Skeletal muscle tissue (tissue), 4 donors: Measurements from ENCODE around the gene UCKL1. TPM values are rescaled to one million over a fixed set of nuclear protein-coding genes. Genes with fewer than 3 reads are reported as not detected.
"Not testable (repeated sequence)": the region's sequence is repeated elsewhere in the genome, so short reads cannot be mapped to it uniquely, and the experiment has no call there.

Experiments
- H3K27ac ChIP-seq: one replicate; pipeline ENCODE4 v1.7.0; 2013; ENCODE audit warnings: mild to moderate bottlenecking, low read depth, low read length, inconsistent platforms
- H3K27me3 ChIP-seq, 3 donors: one replicate each; pipeline ENCODE4 v1.7.0; 2013; ENCODE audit warnings: low read length in 3 of 3; ENCODE audit not compliant: control insufficient read depth in 3 of 3, insufficient read depth in 3 of 3
- H3K36me3 ChIP-seq, 3 donors: one replicate each; pipeline ENCODE4 v1.7.0; 2013; ENCODE audit warnings: low read length in 3 of 3; ENCODE audit not compliant: control insufficient read depth in 3 of 3, insufficient read depth in 3 of 3
- H3K4me1 ChIP-seq, 3 donors: one replicate each; pipeline ENCODE4 v1.7.0; 2013; ENCODE audit warnings: low read length in 3 of 3, mild to moderate bottlenecking in 3 of 3; ENCODE audit not compliant: control insufficient read depth in 3 of 3, insufficient read depth in 3 of 3
- H3K4me3 ChIP-seq, 3 donors: one replicate each; pipeline ENCODE4 v1.7.0; 2013; ENCODE audit warnings: low read length in 3 of 3
- H3K9ac ChIP-seq, 3 donors: one replicate each; pipeline ENCODE4 v1.7.0; 2013; ENCODE audit warnings: low read length in 3 of 3, mild to moderate bottlenecking in 3 of 3, moderate library complexity in 2 of 3, low read depth in 1 of 3
- H3K9me3 ChIP-seq, 3 donors: one replicate each; pipeline ENCODE4 v1.7.0; 2013; ENCODE audit warnings: low read length in 3 of 3; ENCODE audit not compliant: control insufficient read depth in 3 of 3
- total RNA-seq: library from RNA; depleted of rRNA; stranded (reverse); fragments of >200 nt; gene quantifications from one replicate; pipeline ENCODE4 v1.2.3, GENCODE V29; 2014
- donor health status: Osteomylitis.

The UCKL1 gene
- total RNA-seq, 1 donor from 2014 or later: 15.7 TPM

GRCh38 chr20:63966944-63967322 lies 10.7 kb upstream of the UCKL1 start:
- no peaks in the 10 kb centered on the region for H3K9me3 ChIP-seq
- peaks cover 14 to 15% (median 14%) of the 10 kb centered on the region in 3 donors for H3K4me1 ChIP-seq

DNA sequence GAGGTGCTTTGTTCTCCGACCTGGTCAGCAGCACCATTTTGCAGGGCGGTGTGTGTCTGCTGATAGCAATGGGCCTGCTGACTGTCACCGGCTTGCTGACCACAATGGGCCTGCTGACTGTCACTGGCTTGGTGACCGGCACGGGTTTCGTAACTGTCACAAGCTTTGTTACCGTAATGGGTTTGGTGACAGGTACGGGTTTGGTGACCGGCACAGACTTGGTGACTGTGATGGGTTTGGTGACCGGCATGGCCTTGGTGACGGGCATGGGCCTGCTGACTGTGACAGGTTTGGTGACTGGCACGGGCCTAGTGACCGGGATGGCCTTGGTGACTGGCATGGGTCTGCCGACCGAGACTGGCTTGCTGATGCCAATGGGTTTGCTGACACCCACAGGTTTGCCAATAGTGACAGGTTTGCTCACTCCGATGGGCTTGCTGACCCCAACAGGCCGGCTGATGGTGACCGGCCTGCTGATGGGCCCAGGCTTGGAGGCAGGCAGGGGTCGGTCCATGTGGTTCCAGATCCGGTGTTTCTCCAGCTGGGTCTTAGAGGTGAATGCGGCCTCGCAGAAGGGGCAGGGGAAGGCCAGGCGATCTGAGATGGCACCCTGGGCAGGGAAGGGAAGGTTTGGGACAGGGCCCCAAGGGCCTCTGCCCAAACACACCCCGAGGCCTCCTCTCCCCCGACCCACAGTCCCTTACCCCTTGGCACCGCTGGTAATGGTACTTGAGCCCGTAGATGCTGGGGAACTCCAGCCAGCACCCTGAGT lies 10.1 kb upstream of the UCKL1 start:
- no peaks in the 10 kb centered on the region for H3K27me3 ChIP-seq
- no peak overlapping the region for H3K9ac ChIP-seq
- H3K4me1 ChIP-seq: peaks cover 14 to 15% (median 14%) of the 10 kb centered on the region in 3 donors
- H3K27ac ChIP-seq: no peak overlapping the region
- H3K36me3 ChIP-seq: peaks cover 34 to 44% (median 35%) of the 10 kb centered on the region in 3 donors
- no peak overlapping the region for H3K4me3 ChIP-seq
- no peaks in the 10 kb centered on the region for H3K9me3 ChIP-seq

More at GRCh38 chr20:63966944-63967322, 10.7 kb upstream of the UCKL1 start:
- H3K4me3 ChIP-seq: no peak overlapping the region
- H3K9ac ChIP-seq: no peak overlapping the region
- no peaks in the 10 kb centered on the region for H3K27me3 ChIP-seq
- peaks cover 29 to 39% (median 32%) of the 10 kb centered on the region in 3 donors for H3K36me3 ChIP-seq
- no peak overlapping the region for H3K27ac ChIP-seq

GRCh38 chr20:63964412-63964811 lies 8.2 kb upstream of the UCKL1 start:
- H3K36me3 ChIP-seq: peaks cover 35 to 53% (median 40%) of the 10 kb centered on the region in 3 donors
- no peak overlapping the region for H3K9ac ChIP-seq
- H3K9me3 ChIP-seq: no peaks in the 10 kb centered on the region
- H3K4me1 ChIP-seq: peaks cover 8 to 9% (median 9%) of the 10 kb centered on the region in 3 donors
- no peaks in the 10 kb centered on the region for H3K27me3 ChIP-seq
- no peak overlapping the region for H3K4me3 ChIP-seq
- H3K27ac ChIP-seq: no peak overlapping the region

- no peak overlapping the region for H3K9ac ChIP-seq
- H3K4me1 ChIP-seq: peaks cover 5 to 6% (median 6%) of the 10 kb centered on the region in 3 donors
- no peak overlapping the region for H3K4me3 ChIP-seq
- H3K36me3 ChIP-seq: peaks cover 39 to 59% (median 42%) of the 10 kb centered on the region in 3 donors
- H3K27me3 ChIP-seq: no peaks in the 10 kb centered on the region
- H3K27ac ChIP-seq: no peak overlapping the region
- H3K9me3 ChIP-seq: no peaks in the 10 kb centered on the region
These were observed 7.6 kb upstream of the UCKL1 start for GRCh38 chr20:63963784-63964301.

GRCh38 chr20:63963348-63963741 lies 7.1 kb upstream of the UCKL1 start:
- no peaks in the 10 kb centered on the region for H3K9me3 ChIP-seq
- H3K9ac ChIP-seq: no peak overlapping the region
- peaks cover 40 to 62% (median 42%) of the 10 kb centered on the region in 3 donors for H3K36me3 ChIP-seq
- H3K27me3 ChIP-seq: no peaks in the 10 kb centered on the region
- H3K27ac ChIP-seq: no peak overlapping the region
- H3K4me1 ChIP-seq: peaks cover under 1 to 3% (median under 1%) of the 10 kb centered on the region in 3 donors
- no peak overlapping the region for H3K4me3 ChIP-seq

DNA sequence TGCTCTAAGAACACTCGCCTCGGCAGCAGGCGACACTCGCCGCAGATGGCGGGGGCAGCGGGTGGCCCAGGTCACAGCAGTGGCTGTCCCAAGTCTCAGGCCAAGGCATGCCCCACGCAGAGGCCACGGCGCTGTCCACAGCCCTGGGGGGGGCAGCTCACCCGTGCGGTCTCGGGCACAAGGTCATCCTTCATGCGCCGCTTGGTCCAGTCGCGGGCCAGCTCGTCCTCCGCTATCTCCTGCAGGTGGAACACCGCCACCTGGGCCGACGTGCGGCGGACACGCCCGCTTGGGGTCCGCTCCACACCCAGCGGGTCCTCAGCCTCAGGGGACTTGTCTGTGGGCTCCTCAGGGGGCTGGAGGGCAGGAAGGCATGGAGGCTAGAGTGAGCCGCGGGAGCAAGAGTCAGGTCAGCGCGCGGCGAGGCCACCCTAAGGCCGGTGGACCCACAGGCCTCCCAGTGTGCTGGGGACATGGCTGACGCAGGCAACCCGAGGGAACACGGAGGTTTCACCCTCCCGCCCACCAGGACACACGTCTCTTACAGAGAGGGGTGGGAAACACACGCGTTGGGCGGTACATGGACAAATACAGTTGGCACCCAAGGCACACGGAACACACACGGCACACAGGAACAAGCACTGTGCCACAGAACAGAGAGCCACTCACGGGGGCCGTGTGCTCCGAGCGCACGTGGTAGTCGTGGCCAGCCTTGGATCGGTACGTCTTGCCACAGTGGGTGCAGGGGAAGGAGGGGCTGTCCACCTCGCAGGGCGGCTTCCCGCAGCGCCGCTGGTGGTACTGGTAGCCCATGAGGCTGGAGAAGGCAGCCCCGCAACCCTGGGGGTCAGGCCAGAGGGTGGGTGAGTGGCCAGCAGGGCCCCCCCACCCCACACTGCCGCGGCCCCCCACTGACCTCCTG lies 6.5 kb upstream of the UCKL1 start:
- no peak overlapping the region for H3K9ac ChIP-seq
- peaks cover 0 to 5% (median 3%) of the 10 kb centered on the region in 3 donors for H3K4me1 ChIP-seq
- peaks cover 35 to 58% (median 42%) of the 10 kb centered on the region in 3 donors for H3K36me3 ChIP-seq
- no peak overlapping the region for H3K4me3 ChIP-seq
- H3K27ac ChIP-seq: no peak overlapping the region
- no peaks in the 10 kb centered on the region for H3K9me3 ChIP-seq
- no peaks in the 10 kb centered on the region for H3K27me3 ChIP-seq

- no peak overlapping the region for H3K27ac ChIP-seq
- H3K36me3 ChIP-seq: peaks cover 29 to 52% (median 39%) of the 10 kb centered on the region in 3 donors
These were observed 5.6 kb upstream of the UCKL1 start for GRCh38 chr20:63961664-63962425.

GRCh38 chr20:63960654-63961621 lies 4.7 kb upstream of the UCKL1 start:
- Histone ChIP-seq H3K4me1 (peaks cover 8 to 14% (median 11%) of the 10 kb centered on the region in 3 donors), H3K36me3 (peaks cover 20 to 46% (median 31%) of the 10 kb centered on the region in 3 donors)
- H3K4me3 ChIP-seq, H3K9me3 ChIP-seq, H3K9ac ChIP-seq, H3K27me3 ChIP-seq, H3K27ac ChIP-seq: not testable (repeated sequence)

More at GRCh38 chr20:63961664-63962425, 5.6 kb upstream of the UCKL1 start:
- Histone ChIP-seq H3K9ac (no peak overlapping the region), H3K27me3 (no peaks in the 10 kb centered on the region), H3K4me3 (no peak overlapping the region), H3K9me3 (no peaks in the 10 kb centered on the region), H3K4me1 (peaks cover 7 to 12% (median 10%) of the 10 kb centered on the region in 3 donors)
